Colonic mucosa (tissue), 4 donors: ENCODE results near the gene EHBP1. TPM values are rescaled to one million over a fixed set of nuclear protein-coding genes. Genes with fewer than 3 reads are reported as not detected.

Experiments used
- DNase-seq: peaks from one replicate; pipeline ENCODE4 v3.0.0-alpha.2; 2020
- H3K27ac ChIP-seq: fragments of 200-600 bp; one replicate; pipeline ENCODE4 v1.8.0; 2021
- H3K27me3 ChIP-seq: fragments of 200-600 bp; one replicate; pipeline ENCODE4 v1.8.0; 2021
- H3K36me3 ChIP-seq: fragments of 200-600 bp; one replicate; pipeline ENCODE4 v1.8.0; 2021
- H3K4me1 ChIP-seq: fragments of 200-600 bp; one replicate; pipeline ENCODE4 v1.8.0; 2021; ENCODE audit warnings: mild to moderate bottlenecking
- H3K4me3 ChIP-seq: fragments of 200-600 bp; one replicate; pipeline ENCODE4 v1.8.0; 2021
- H3K9ac ChIP-seq, 2 donors: one replicate each; pipeline ENCODE4 v1.7.0; 2013; ENCODE audit warnings: control low read depth in 2 of 2, low read depth in 2 of 2, low read length in 2 of 2
- H3K9me3 ChIP-seq: fragments of 200-600 bp; one replicate; pipeline ENCODE4 v1.8.0; 2021
- CTCF ChIP-seq: fragments of 200-600 bp; IDR thresholded peaks from one replicate; pipeline ENCODE4 v1.8.0; 2022; ENCODE audit warnings: antibody characterized with exemption, mild to moderate bottlenecking
- intact Hi-C: fragments of 100-400 bp; cut with DNase I; formaldehyde crosslinking; loops from one replicate; pipeline ENCODE4 v1.14.1; 2022
- total RNA-seq, 2 donors: library from RNA; stranded (reverse); fragmentation: NEBNext Ultra II Directional in 1 of 2; extraction: Animal tissue kit (Norgen Biotek cat#: 25700) in 1 of 2; gene quantifications; one replicate each; pipeline ENCODE4 v1.2.1, GENCODE V29; 2021
- donor health status: healthy.
- donor health status: DM: no; HTN: no; CAD: no.
- donor health status: DM: no; HTN: no; CAD: no.

Gene EHBP1
- total RNA-seq, 2 donors from 2014 or later: 23.6 to 32.7 TPM

- no peak overlapping the region for H3K9ac ChIP-seq
- H3K4me3 ChIP-seq: no peak overlapping the region
- no peaks in the 10 kb centered on the region for H3K9me3 ChIP-seq
- no peak overlapping the region for H3K27ac ChIP-seq
- no peaks in the 10 kb centered on the region for H3K27me3 ChIP-seq
- peak; percentile 39 for DNase-seq
- no peaks in the 10 kb centered on the region for H3K4me1 ChIP-seq
- TF ChIP-seq CTCF: no peak
- intact Hi-C loops: no loop called here
- H3K36me3 ChIP-seq: no peaks in the 10 kb centered on the region
Measured at GRCh38 chr2:62724886-62725711, 19.6 kb downstream of the EHBP1 start.

GRCh38 chr2:62725712-62726055 lies 20.2 kb downstream of the EHBP1 start:
- TF ChIP-seq CTCF: no peak
- no peak overlapping the region for H3K9ac ChIP-seq
- no peak overlapping the region for H3K4me3 ChIP-seq
- H3K36me3 ChIP-seq: no peaks in the 10 kb centered on the region
- intact Hi-C loops: no loop called here
- H3K27me3 ChIP-seq: no peaks in the 10 kb centered on the region
- no peak overlapping the region for H3K27ac ChIP-seq
- no peaks in the 10 kb centered on the region for H3K9me3 ChIP-seq
- no peak for DNase-seq
- no peaks in the 10 kb centered on the region for H3K4me1 ChIP-seq

GRCh38 chr2:62727259-62727867 lies 21.9 kb downstream of the EHBP1 start:
- no peak for DNase-seq
- intact Hi-C loops: no loop called here
- Histone ChIP-seq H3K36me3 (no peaks in the 10 kb centered on the region), H3K27ac (no peak overlapping the region), H3K9ac (no peak overlapping the region), H3K9me3 (no peaks in the 10 kb centered on the region), H3K27me3 (no peaks in the 10 kb centered on the region), H3K4me1 (no peaks in the 10 kb centered on the region), H3K4me3 (no peak overlapping the region)
- TF ChIP-seq CTCF: no peak

- H3K4me1 ChIP-seq: no peaks in the 10 kb centered on the region
Measured at GRCh38 chr2:62727876-62728566, 22.5 kb downstream of the EHBP1 start.

More at GRCh38 chr2:62727876-62728566, 22.5 kb downstream of the EHBP1 start:
- TF ChIP-seq CTCF: no peak
- Histone ChIP-seq H3K9ac (no peak overlapping the region), H3K9me3 (no peaks in the 10 kb centered on the region), H3K36me3 (no peaks in the 10 kb centered on the region), H3K27ac (no peak overlapping the region), H3K4me3 (no peak overlapping the region), H3K27me3 (no peaks in the 10 kb centered on the region)
- no peak for DNase-seq
- intact Hi-C loops: no loop called here
